Measurements from ENCODE around the gene PLP2. TPM values are rescaled to one million over a fixed set of nuclear protein-coding genes. Genes with fewer than 3 reads are reported as not detected.

Gene PLP2
- total RNA-seq, 1 donor from 2014 or later: 16.8 TPM

GRCh38 chrX:49161632-49162031, 10.1 kb upstream of the PLP2 start:
- no peak for DNase-seq (ENCODE audit: low read depth)
- H3K36me3 ChIP-seq (ENCODE audit: control insufficient read depth, insufficient read depth, low read length): no peaks in the 10 kb centered on the region
- no peak for TF ChIP-seq CTCF (IDR thresholded peaks at IDR 0.05; ENCODE audit: insufficient read depth, low read length, severe bottlenecking)
- FAIRE-seq: no peak
- H3K4me3 ChIP-seq (ENCODE audit: low read depth, low read length): no peak overlapping the region
- H3K27me3 ChIP-seq (ENCODE audit: control insufficient read depth, insufficient read depth, low read length): no peaks in the 10 kb centered on the region

GRCh38 chrX:49162620-49163019, 9.1 kb upstream of the PLP2 start, which contains the start of gene MAGIX:
TSS of gene MAGIX (plus strand) at chrX:49162758. CDS start at chrX:49162890, 132 bp downstream.
- no peaks in the 10 kb centered on the region for H3K36me3 ChIP-seq (ENCODE audit: control insufficient read depth, insufficient read depth, low read length)
- H3K4me3 ChIP-seq (ENCODE audit: low read depth, low read length): peak within 1 kb of the TSS; percentile 40
- no peak for TF ChIP-seq CTCF (IDR thresholded peaks at IDR 0.05; ENCODE audit: insufficient read depth, low read length, severe bottlenecking)
- H3K27me3 ChIP-seq (ENCODE audit: control insufficient read depth, insufficient read depth, low read length): no peaks in the 10 kb centered on the region
- DNase-seq (ENCODE audit: low read depth) (no peak), FAIRE-seq (no peak)

- H3K27me3 ChIP-seq (ENCODE audit: control insufficient read depth, insufficient read depth, low read length): no peaks in the 10 kb centered on the region
- DNase-seq (ENCODE audit: low read depth): peak; percentile 57
- FAIRE-seq: no peak
- H3K36me3 ChIP-seq (ENCODE audit: control insufficient read depth, insufficient read depth, low read length): no peaks in the 10 kb centered on the region
- TF ChIP-seq CTCF (IDR thresholded peaks at IDR 0.05; ENCODE audit: insufficient read depth, low read length, severe bottlenecking): peak; percentile 57
- H3K4me3 ChIP-seq (ENCODE audit: low read depth, low read length): peak overlapping the region; percentile 40
Measured at GRCh38 chrX:49163555-49164419, 7.9 kb upstream of the PLP2 start.

- FAIRE-seq: no peak
- no peak for DNase-seq (ENCODE audit: low read depth)
- no peaks in the 10 kb centered on the region for H3K27me3 ChIP-seq (ENCODE audit: control insufficient read depth, insufficient read depth, low read length)
- H3K4me3 ChIP-seq (ENCODE audit: low read depth, low read length): no peak overlapping the region
- no peak for TF ChIP-seq CTCF (IDR thresholded peaks at IDR 0.05; ENCODE audit: insufficient read depth, low read length, severe bottlenecking)
- H3K36me3 ChIP-seq (ENCODE audit: control insufficient read depth, insufficient read depth, low read length): no peaks in the 10 kb centered on the region
Measured at GRCh38 chrX:49164589-49165360, 6.9 kb upstream of the PLP2 start.

- peak overlapping the region; percentile 35 for H3K4me3 ChIP-seq (ENCODE audit: low read depth, low read length)
- FAIRE-seq: no peak
Measured at GRCh38 chrX:49165901-49166881, 5.5 kb upstream of the PLP2 start.

More at GRCh38 chrX:49165901-49166881, 5.5 kb upstream of the PLP2 start:
- peak; percentile 83 for DNase-seq (ENCODE audit: low read depth)
- H3K36me3 ChIP-seq (ENCODE audit: control insufficient read depth, insufficient read depth, low read length): no peaks in the 10 kb centered on the region
- no peaks in the 10 kb centered on the region for H3K27me3 ChIP-seq (ENCODE audit: control insufficient read depth, insufficient read depth, low read length)
- TF ChIP-seq CTCF (IDR thresholded peaks at IDR 0.05; ENCODE audit: insufficient read depth, low read length, severe bottlenecking): peak; percentile 56
